Keratinocyte (primary cell): Measurements from ENCODE around the gene OAF.
A peak's percentile ranks its signal among the peaks of the same experiment; 100 is the strongest.

ENCODE experiments used
- CTCF ChIP-seq, 3 experiments: IDR thresholded peaks in 1 of 3; conservative IDR thresholded peaks in 1 of 3; optimal IDR thresholded peaks in 1 of 3; 2 replicates in 2 of 3; 3 replicates in 1 of 3; pipeline versions ENCODE3 to v1.5.1; 2011; ENCODE audit warnings: low read length in 3 of 3, mild to moderate bottlenecking in 3 of 3, moderate library complexity in 2 of 3, control low read depth in 1 of 3, inconsistent platforms in 1 of 3; ENCODE audit not compliant: insufficient read depth in 2 of 3; ENCODE audit errors: extremely low read depth in 1 of 3
- EZH2 ChIP-seq: IDR thresholded peaks from one replicate; pipeline ENCODE4 v1.6.1; 2012; ENCODE audit warnings: inconsistent platforms, mild to moderate bottlenecking, low read length, moderate library complexity

DNA sequence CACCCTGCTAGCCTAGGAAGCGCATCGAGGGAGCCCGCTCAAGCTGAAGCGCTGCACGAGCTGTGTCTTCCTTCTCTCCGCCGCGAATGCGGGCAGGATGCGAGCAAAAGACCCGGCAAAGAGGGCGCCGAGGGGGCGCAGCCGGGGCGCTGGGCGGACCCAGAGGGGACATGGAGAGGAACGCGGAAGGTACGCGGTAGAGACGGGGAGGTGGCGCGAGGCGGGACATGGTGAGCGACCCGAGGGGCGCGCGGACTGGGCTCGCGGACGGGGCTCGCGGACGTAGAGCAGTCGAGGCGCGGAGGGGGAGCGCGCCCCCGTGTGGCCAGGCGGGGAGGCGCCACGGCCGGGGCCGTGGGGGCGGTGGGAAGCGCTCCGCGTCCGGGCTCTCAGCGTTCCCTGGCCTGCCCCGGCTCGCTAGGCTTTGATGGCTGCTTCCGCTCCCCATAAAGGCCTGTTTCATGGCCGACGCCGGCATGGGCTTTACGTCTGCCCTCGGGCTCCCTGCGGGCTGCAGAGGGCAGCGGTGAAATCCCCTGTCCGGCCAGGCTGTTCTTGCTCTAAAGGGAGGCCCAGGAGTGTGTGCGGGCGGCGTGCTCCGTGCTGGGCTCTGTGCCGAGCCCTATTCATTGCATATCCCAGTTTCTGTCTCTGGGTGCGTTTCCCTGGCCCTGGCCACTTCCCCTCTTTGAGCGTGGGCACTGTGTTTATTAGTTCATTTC, 41.7 kb upstream of the OAF start:
- TF ChIP-seq EZH2 (no peak), CTCF (optimal IDR thresholded peaks at IDR 0.05 in 1 of 3, IDR thresholded peaks at IDR 0.05 in 1 of 3, conservative IDR thresholded peaks at IDR 0.05 in 1 of 3; ENCODE audit: extremely low read depth in 1 of 3, insufficient read depth in 2 of 3, low read length in 3 of 3) (peak; percentile 61 to 86 (median 81))
